Measurements from ENCODE around the gene SLC9A6.

DNA sequence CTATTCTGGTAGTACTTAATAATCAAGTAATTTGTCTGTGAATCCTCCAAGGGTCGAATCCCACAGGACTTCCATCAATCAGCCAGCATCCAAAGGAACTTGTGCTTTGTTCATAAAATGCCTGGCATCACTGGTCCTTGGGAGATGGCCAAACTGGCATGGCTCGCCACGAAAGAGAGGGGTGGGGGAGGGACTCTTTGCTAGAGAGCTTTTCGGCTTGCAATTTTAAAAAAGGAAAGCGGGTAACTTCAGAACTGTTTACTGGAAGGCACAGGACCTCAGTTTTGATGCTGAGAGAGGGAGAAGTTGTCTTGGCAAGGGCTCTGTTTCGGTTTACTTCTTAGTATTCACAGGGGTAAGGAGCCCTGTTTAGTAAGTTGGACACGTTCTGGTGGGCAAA, 82.7 kb downstream of the SLC9A6 start:
- no peak for TF ChIP-seq EZH2 (IDR thresholded peaks at IDR 0.05; ENCODE audit: borderline replicate concordance, low read depth, low read length, poor library complexity, severe bottlenecking)
- TF ChIP-seq, protein P1, sequence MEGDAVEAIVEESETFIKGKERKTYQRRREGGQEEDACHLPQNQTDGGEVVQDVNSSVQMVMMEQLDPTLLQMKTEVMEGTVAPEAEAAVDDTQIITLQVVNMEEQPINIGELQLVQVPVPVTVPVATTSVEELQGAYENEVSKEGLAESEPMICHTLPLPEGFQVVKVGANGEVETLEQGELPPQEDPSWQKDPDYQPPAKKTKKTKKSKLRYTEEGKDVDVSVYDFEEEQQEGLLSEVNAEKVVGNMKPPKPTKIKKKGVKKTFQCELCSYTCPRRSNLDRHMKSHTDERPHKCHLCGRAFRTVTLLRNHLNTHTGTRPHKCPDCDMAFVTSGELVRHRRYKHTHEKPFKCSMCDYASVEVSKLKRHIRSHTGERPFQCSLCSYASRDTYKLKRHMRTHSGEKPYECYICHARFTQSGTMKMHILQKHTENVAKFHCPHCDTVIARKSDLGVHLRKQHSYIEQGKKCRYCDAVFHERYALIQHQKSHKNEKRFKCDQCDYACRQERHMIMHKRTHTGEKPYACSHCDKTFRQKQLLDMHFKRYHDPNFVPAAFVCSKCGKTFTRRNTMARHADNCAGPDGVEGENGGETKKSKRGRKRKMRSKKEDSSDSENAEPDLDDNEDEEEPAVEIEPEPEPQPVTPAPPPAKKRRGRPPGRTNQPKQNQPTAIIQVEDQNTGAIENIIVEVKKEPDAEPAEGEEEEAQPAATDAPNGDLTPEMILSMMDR (conservative IDR thresholded peaks at IDR 0.05; ENCODE audit: low read depth, low read length), result no peak

Data from A673 (cell line).